ENCODE measurements around the gene AMY2A. TPM values are rescaled to one million over a fixed set of nuclear protein-coding genes. Genes with fewer than 3 reads are reported as not detected.
"Not testable (repeated sequence)": the region's sequence is repeated elsewhere in the genome, so short reads cannot be mapped to it uniquely, and the experiment has no call there.

Gene AMY2A
- total RNA-seq, 1 donor from 2014 or later: not detected

DNA sequence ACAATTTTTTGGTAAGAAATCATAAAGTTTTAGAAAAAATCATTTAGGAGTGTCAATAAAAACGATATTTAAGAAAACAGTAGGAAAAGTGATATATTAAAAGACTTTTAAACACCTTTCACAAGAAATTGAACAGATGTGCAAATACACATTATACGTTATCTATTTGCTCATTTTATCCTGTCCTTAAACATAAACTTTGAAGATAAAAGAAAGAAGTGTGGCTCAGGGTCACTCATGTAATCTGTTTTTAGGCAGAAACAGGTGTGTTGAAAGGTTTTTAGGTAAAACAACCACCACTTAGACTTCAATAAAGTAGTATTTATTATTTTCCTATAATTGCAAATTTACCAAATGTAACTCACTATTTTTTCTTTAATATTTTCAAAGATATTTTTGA lies 32.7 kb upstream of the AMY2A start:
- peaks cover 12% of the 10 kb centered on the region for H3K36me3 ChIP-seq
- intact Hi-C loops (cut with micrococcal nuclease): no loop called here
- TF ChIP-seq, protein P1, sequence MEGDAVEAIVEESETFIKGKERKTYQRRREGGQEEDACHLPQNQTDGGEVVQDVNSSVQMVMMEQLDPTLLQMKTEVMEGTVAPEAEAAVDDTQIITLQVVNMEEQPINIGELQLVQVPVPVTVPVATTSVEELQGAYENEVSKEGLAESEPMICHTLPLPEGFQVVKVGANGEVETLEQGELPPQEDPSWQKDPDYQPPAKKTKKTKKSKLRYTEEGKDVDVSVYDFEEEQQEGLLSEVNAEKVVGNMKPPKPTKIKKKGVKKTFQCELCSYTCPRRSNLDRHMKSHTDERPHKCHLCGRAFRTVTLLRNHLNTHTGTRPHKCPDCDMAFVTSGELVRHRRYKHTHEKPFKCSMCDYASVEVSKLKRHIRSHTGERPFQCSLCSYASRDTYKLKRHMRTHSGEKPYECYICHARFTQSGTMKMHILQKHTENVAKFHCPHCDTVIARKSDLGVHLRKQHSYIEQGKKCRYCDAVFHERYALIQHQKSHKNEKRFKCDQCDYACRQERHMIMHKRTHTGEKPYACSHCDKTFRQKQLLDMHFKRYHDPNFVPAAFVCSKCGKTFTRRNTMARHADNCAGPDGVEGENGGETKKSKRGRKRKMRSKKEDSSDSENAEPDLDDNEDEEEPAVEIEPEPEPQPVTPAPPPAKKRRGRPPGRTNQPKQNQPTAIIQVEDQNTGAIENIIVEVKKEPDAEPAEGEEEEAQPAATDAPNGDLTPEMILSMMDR (IDR thresholded peaks at IDR 0.05; ENCODE audit: borderline replicate concordance): no peak
- DNase-seq: no peak
- H3K27me3 ChIP-seq (ENCODE audit: low read depth): no peaks in the 10 kb centered on the region
- no peaks in the 10 kb centered on the region for H3K4me1 ChIP-seq
- no peaks in the 10 kb centered on the region for H3K9me3 ChIP-seq (replicated peaks)
- no peak overlapping the region for H3K4me3 ChIP-seq
- H3K27ac ChIP-seq (replicated peaks): no peak overlapping the region

DNA sequence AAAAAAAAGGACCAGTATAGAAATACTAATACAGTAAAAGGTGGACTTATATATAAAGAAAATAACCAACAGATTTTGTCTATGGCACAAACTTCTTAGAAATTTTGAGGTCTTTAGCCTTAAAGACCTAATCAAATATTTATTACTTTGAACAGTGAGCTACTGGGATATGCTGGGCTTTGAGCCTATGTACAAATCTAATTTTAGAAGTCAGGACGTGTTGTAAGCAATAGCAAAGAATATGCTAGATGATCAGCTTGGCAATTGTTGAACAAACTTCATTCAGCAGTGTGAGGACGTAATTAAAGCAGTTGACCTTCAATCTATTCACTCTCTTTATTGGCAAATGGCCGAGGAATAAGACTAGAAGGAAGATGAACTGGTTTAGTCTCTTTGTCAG lies 14.5 kb upstream of the AMY2A start:
- H3K4me1 ChIP-seq; intact Hi-C loops (cut with micrococcal nuclease): not testable (repeated sequence)

DNA sequence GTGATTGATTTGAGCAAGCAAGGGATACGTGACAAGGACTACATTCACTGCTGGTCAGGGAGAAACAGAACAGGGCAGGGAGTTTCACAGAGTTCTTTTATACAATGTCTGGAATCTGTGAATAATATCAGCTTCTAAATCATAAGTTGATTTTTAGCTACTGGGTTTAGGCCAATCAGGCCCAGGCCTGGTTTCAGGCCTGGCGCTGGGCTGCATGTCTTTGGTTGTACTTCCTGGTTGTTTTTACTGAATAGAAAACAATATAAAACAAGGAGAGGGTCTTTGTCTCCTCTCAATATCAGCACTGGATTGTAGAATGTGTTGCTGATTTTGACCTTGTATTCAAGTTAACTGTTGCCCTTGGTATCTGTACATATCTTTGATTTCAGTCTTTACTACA lies 865 bp upstream of the AMY2A start:
- Histone ChIP-seq H3K27me3 (ENCODE audit: low read depth) (no peaks in the 10 kb centered on the region), H3K36me3 (no peaks in the 10 kb centered on the region), H3K9me3 (replicated peaks) (no peaks in the 10 kb centered on the region), H3K27ac (replicated peaks) (no peak overlapping the region), H3K4me1 (no peaks in the 10 kb centered on the region), H3K4me3 (no peak overlapping the region)
- TF ChIP-seq, protein P1 (IDR thresholded peaks at IDR 0.05; ENCODE audit: borderline replicate concordance): no peak
- DNase-seq: no peak
- intact Hi-C loops (cut with micrococcal nuclease): no loop called here

More for the DNA sequence above, 14.5 kb upstream of the AMY2A start:
- H3K27ac ChIP-seq (replicated peaks); DNase-seq; H3K36me3 ChIP-seq; H3K9me3 ChIP-seq (replicated peaks); H3K4me3 ChIP-seq; H3K27me3 ChIP-seq (ENCODE audit: low read depth): not testable (repeated sequence)

DNA sequence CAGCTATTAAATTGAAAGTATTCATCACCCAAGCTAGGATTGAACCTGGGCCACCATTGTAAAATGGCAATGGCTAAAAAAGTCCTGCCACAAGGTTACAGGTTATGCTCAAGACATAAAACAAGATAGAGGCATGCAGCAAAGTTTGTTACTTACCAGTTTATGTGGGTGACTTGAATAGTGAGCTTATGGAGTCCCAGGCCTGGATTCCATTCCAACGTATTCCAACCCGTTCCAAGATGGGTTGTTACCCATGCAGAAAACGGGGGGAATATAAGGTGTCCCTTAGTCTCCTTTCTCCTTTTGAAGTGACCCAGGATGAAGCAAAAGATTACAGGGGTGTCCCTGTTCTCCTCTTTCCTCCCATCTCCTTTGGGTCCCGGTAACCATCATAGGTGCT lies 10.2 kb downstream of the AMY2A start:
- DNase-seq; H3K27me3 ChIP-seq (ENCODE audit: low read depth); H3K36me3 ChIP-seq; H3K4me3 ChIP-seq; intact Hi-C loops (cut with micrococcal nuclease); H3K27ac ChIP-seq (replicated peaks); H3K4me1 ChIP-seq; H3K9me3 ChIP-seq (replicated peaks): not testable (repeated sequence)

DNA sequence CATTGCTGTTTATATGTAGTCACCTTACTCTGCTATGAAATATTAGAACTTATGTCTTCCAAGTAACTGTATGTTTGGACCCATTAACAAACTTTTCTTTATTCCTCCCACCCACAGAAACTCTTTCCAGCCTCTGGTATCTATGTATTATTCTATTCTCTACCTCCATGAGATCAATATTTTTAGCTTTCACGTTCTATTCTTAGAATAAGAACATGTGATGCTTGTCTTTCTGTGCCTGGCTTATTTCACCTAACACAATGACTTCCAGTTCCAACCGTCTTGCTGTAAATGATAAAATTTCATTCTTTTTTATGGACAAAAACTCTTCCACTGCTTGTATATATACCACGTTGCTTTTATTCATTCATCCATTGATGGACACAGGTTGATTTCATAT lies 24.0 kb downstream of the AMY2A start:
- intact Hi-C loops (cut with micrococcal nuclease); H3K27ac ChIP-seq (replicated peaks); H3K4me1 ChIP-seq; H3K4me3 ChIP-seq; DNase-seq; H3K9me3 ChIP-seq (replicated peaks); H3K36me3 ChIP-seq; H3K27me3 ChIP-seq (ENCODE audit: low read depth): not testable (repeated sequence)

DNA sequence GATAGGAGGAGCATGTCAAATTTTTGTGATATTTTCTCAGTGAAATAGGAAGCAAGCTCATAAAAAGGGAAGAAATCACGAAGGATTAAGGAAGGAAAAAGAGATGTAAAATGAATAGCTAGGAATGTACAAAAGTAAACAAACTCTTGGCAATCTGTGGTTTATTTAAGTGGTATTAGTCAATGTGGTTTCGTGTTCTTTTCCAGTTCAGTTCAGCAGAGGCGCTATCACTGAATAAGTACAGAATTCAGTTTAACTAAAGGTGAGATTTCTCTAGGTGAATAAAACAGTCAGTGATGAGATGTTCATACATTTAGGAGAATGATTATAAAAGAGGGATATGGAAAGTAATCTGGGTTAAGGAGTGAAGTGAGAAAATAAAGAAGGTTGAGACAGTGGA lies 26.7 kb downstream of the AMY2A start:
- H3K4me3 ChIP-seq; intact Hi-C loops (cut with micrococcal nuclease); H3K4me1 ChIP-seq; DNase-seq; H3K9me3 ChIP-seq (replicated peaks); H3K27me3 ChIP-seq (ENCODE audit: low read depth); H3K27ac ChIP-seq (replicated peaks); H3K36me3 ChIP-seq: not testable (repeated sequence)

DNA sequence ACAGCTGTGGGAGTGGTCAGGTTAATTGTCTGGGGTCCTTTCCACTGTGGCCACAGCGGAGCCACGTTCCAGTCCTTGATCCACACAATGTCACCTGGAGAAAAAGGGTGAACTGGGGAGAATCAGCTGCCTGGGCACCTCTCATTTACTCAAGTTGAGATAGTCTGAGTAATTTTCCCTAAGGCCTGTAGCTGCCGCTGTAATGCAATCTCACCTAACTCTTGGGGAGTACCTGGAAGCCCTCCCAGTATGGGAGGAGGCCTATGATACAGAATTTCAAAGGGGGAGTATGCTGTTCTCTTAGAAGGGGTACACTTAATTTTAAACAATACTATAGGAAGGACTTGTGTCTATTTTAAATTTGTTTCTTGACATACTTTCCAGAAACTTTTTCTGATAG lies 33.1 kb downstream of the AMY2A start:
- H3K27me3 ChIP-seq (ENCODE audit: low read depth); H3K9me3 ChIP-seq (replicated peaks); H3K4me3 ChIP-seq; H3K36me3 ChIP-seq; intact Hi-C loops (cut with micrococcal nuclease); DNase-seq; H3K4me1 ChIP-seq; H3K27ac ChIP-seq (replicated peaks): not testable (repeated sequence)

DNA sequence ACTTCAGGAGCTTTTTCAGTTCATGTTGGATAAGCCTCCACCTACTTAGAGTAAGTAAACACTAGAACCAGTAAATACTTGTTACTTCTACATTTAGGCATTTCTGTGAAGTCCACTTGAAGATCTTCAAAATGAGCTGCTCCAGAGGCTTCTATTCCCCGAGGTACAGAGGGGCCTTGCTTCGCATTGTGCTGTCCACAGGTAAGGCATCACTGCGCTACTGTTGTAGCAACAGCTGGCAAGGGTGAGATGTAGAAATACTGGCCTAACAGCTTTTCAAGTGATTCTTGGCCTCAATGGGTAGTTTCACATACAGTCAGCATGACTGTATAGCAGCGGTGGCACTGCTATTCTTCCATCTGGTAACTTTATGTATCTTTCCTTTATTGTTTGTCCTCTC lies 33.7 kb downstream of the AMY2A start:
- H3K27ac ChIP-seq (replicated peaks): not testable (repeated sequence)

DNA sequence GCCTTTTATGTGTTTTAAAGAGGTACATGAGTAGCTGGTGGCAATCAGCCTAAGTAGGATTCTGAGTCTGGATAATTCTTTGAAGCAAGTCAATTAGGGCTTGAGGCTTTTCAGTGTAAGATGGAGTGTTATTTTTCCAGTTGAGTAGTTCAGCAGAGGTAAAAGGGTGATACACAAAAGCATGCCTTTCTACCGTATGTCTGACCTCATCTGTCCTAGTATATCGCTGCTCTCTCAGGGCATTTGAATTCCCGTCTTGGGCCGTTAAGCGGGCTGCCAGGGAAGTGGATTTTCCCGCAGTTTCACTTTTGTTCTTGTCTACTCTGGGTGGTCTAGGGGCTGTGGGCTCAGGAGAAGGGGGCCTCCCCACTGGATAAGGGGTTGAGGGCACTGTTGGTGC lies 36.9 kb downstream of the AMY2A start:
- intact Hi-C loops (cut with micrococcal nuclease); H3K4me3 ChIP-seq; H3K4me1 ChIP-seq; H3K27me3 ChIP-seq (ENCODE audit: low read depth); H3K9me3 ChIP-seq (replicated peaks); H3K27ac ChIP-seq (replicated peaks); H3K36me3 ChIP-seq; DNase-seq: not testable (repeated sequence)

More for the DNA sequence above, 33.7 kb downstream of the AMY2A start:
- H3K4me3 ChIP-seq; H3K36me3 ChIP-seq; intact Hi-C loops (cut with micrococcal nuclease); H3K9me3 ChIP-seq (replicated peaks); DNase-seq; H3K4me1 ChIP-seq; H3K27me3 ChIP-seq (ENCODE audit: low read depth): not testable (repeated sequence)

DNA sequence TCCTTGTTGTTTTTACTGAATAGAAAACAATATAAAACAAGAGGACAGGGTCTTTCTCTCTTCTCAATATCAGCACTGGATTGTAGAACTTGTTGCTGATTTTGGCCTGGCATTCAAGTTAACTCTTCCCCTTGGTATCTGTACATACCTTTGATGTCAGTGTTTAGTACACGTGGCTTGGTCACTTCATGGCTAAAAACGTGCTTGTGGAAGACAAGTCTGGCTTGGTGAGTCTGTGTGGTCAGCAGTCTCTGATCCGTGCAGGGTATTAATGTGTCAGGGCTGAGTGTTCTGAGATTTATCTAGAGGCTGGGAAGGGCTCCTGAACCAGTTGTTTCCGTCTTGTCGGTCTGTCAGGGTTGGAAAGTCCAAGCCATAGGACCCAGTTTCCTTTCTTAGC lies 38.2 kb downstream of the AMY2A start, which contains the start of gene AMY1A:
AMY1A (plus strand) TSS at position 301 of the 400 bp plus-strand sequence. CDS start 571 bp downstream, outside the sequence.
- DNase-seq; H3K4me1 ChIP-seq; intact Hi-C loops (cut with micrococcal nuclease); H3K4me3 ChIP-seq; H3K9me3 ChIP-seq (replicated peaks); H3K27me3 ChIP-seq (ENCODE audit: low read depth); H3K36me3 ChIP-seq; H3K27ac ChIP-seq (replicated peaks): not testable (repeated sequence)
